DND-41 (cell line): ENCODE data around the gene SLC30A5.

Source experiments
- ATAC-seq: fragments of 200-7000 bp; cut with Tn5 transposase; 3 replicates; pipeline ENCODE4 v1.9.1; 2021; ENCODE audit warnings: low read depth; ENCODE audit not compliant: insufficient read depth
- DNase-seq: peaks from one replicate; pipeline ENCODE4 v3.0.0-alpha.2; 2020
- H2AFZ ChIP-seq: 2 replicates; pipeline ENCODE4 v1.6.0; 2012; ENCODE audit warnings: low read depth, low read length
- H3K27ac ChIP-seq: 2 replicates; pipeline ENCODE4 v1.5.1; 2012; ENCODE audit warnings: low read length, inconsistent platforms
- H3K27me3 ChIP-seq: fragments of 200-600 bp; sonication (generic); 2 replicates; pipeline ENCODE4 v1.6.0; 2012; ENCODE audit warnings: low read length, mild to moderate bottlenecking, inconsistent platforms; ENCODE audit not compliant: insufficient read depth, poor library complexity
- H3K36me3 ChIP-seq: 2 replicates; pipeline ENCODE4 v1.5.1; 2012; ENCODE audit warnings: low read length, inconsistent platforms; ENCODE audit not compliant: insufficient read depth
- H3K4me1 ChIP-seq: 2 replicates; pipeline ENCODE4 v1.5.1; 2012; ENCODE audit warnings: mild to moderate bottlenecking, low read length; ENCODE audit not compliant: insufficient read depth
- H3K4me2 ChIP-seq: 2 replicates; pipeline ENCODE4 v1.6.0; 2012; ENCODE audit warnings: mild to moderate bottlenecking, moderate library complexity, low read length, inconsistent platforms; ENCODE audit not compliant: insufficient read depth
- H3K4me3 ChIP-seq, 2 experiments: fragments of 200-600 bp in 1 of 2; shearing (Covaris generic) in 1 of 2; 2 replicates each; pipeline ENCODE4 v1.5.1; 2012 to 2016; ENCODE audit warnings: inconsistent platforms in 2 of 2, low read length in 2 of 2, mild to moderate bottlenecking in 2 of 2, low read depth in 1 of 2, moderate library complexity in 1 of 2
- H3K79me2 ChIP-seq: 2 replicates; pipeline ENCODE4 v1.6.0; 2012; ENCODE audit warnings: low read length, inconsistent platforms; ENCODE audit not compliant: insufficient read depth
- H3K9ac ChIP-seq: 2 replicates; pipeline ENCODE4 v1.6.0; 2012; ENCODE audit warnings: low read depth, mild to moderate bottlenecking, inconsistent platforms, low read length, moderate library complexity
- H3K9me3 ChIP-seq: 2 replicates; pipeline ENCODE4 v1.5.1; 2012; ENCODE audit warnings: low read length, moderate library complexity, mild to moderate bottlenecking, inconsistent platforms; ENCODE audit not compliant: insufficient read depth, severe bottlenecking
- H4K20me1 ChIP-seq: 2 replicates; pipeline ENCODE4 v1.6.0; 2012; ENCODE audit warnings: low read length; ENCODE audit not compliant: insufficient read depth
- CTCF ChIP-seq: IDR thresholded peaks from 2 replicates; pipeline ENCODE4 v1.5.1; 2012; ENCODE audit warnings: borderline replicate concordance, low read length, moderate library complexity, mild to moderate bottlenecking; ENCODE audit not compliant: poor library complexity, severe bottlenecking; ENCODE audit errors: extremely low read depth
- EZH2 ChIP-seq: IDR thresholded peaks from 3 replicates; pipeline ENCODE4 v1.6.1; 2012; ENCODE audit warnings: borderline replicate concordance, low read depth, mild to moderate bottlenecking, moderate library complexity, low read length, inconsistent platforms; ENCODE audit not compliant: severe bottlenecking

Gene SLC30A5

DNA sequence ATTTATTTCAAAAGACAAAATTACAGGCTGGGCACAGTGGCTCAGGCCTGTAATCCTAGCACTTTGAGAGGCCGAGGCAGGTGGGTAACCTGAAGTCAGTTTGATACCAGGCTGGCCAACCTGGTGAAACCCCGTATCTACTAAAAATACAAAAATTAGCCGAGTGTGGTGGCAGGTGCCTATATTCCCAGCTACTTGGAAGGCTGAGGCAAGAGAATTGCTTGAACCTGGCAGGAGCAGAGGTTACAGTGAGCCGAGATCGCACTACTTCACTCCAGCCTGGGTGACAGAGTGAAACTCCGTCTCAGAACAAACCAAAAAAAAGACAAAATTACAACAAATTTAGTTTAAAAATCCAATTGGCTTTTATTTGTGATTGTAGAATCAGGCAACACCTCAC, 14.3 kb upstream of the SLC30A5 start:
- Histone ChIP-seq H3K9me3 (no peaks in the 10 kb centered on the region), H3K9ac (no peak overlapping the region), H3K4me1 (no peaks in the 10 kb centered on the region), H2AFZ (no peak overlapping the region), H3K27me3 (no peaks in the 10 kb centered on the region), H3K4me2 (no peak overlapping the region), H3K36me3 (no peaks in the 10 kb centered on the region), H3K4me3 (no peak overlapping the region), H3K79me2 (no peaks in the 10 kb centered on the region), H3K27ac (no peak overlapping the region), H4K20me1 (no peaks in the 10 kb centered on the region)
- TF ChIP-seq CTCF (no peak), EZH2 (no peak)
- DNase-seq (no peak), ATAC-seq (no peak)

DNA sequence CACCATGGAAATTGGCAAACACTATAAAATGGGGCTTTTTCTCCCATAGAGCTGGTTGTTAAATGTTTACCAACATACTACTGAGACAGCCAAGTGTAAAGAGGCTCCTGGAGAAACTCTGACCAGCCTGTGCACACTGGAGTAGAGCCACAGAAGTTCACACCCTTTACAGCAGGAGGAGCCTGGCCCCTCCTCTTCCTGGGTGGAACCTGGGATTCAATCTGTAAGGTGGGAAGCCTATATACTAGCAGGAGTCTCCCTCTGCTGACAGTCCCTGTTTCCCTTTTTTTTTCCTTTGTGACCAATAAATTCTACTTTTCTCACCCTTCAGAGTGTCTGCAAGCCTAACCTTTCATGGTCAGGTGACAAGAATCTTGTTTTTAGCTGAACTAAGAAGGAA, 10.4 kb upstream of the SLC30A5 start:
- H3K4me2 ChIP-seq = no peak overlapping the region
- 0 out of 3 replicates have a peak, but pooled peaks have one; percentile 35 for ATAC-seq
- H3K79me2 ChIP-seq = no peaks in the 10 kb centered on the region
- H3K27me3 ChIP-seq = no peaks in the 10 kb centered on the region
- H3K36me3 ChIP-seq = no peaks in the 10 kb centered on the region
- H3K4me3 ChIP-seq = no peak overlapping the region
- H2AFZ ChIP-seq = peak overlapping the region; percentile 7; the same call in 1 of the 2 replicates
- TF ChIP-seq EZH2 = no peak
- no peak for TF ChIP-seq CTCF
- H4K20me1 ChIP-seq = no peaks in the 10 kb centered on the region
- DNase-seq = no peak
- no peak overlapping the region for H3K9ac ChIP-seq
- no peaks in the 10 kb centered on the region for H3K4me1 ChIP-seq
- H3K27ac ChIP-seq = no peak overlapping the region
- H3K9me3 ChIP-seq = no peaks in the 10 kb centered on the region

DNA sequence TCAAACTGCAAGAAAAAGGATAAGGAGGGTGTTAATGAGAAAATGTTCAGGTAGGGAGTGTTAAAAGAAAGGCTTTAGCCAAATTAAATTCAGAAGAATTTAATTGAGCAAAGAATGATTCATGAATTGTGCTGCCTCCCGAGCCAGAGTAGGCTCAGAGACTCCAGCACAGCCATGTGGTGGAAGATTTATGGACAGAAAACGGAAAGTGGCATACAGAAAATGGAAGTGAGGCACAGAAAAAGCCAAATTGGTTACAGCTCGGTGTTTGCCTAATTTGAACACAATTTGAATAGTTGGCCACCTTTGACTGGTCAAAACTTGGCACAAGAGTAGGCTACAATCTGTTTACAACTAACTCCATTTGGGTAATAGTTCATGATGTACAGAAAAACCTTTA, 9.6 kb upstream of the SLC30A5 start:
- H3K4me3 ChIP-seq = no peak overlapping the region
- H2AFZ ChIP-seq = 0 out of 2 replicates have a peak overlapping the region, but pooled peaks have one; percentile 7
- H3K79me2 ChIP-seq = no peaks in the 10 kb centered on the region
- DNase-seq (no peak), ATAC-seq (no peak)
- no peaks in the 10 kb centered on the region for H3K4me1 ChIP-seq
- H3K4me2 ChIP-seq = no peak overlapping the region
- H3K27me3 ChIP-seq = no peaks in the 10 kb centered on the region
- H3K9ac ChIP-seq = no peak overlapping the region
- no peaks in the 10 kb centered on the region for H3K9me3 ChIP-seq
- H3K27ac ChIP-seq = no peak overlapping the region
- no peak for TF ChIP-seq CTCF
- TF ChIP-seq EZH2 = no peak
- H3K36me3 ChIP-seq = no peaks in the 10 kb centered on the region
- no peaks in the 10 kb centered on the region for H4K20me1 ChIP-seq

DNA sequence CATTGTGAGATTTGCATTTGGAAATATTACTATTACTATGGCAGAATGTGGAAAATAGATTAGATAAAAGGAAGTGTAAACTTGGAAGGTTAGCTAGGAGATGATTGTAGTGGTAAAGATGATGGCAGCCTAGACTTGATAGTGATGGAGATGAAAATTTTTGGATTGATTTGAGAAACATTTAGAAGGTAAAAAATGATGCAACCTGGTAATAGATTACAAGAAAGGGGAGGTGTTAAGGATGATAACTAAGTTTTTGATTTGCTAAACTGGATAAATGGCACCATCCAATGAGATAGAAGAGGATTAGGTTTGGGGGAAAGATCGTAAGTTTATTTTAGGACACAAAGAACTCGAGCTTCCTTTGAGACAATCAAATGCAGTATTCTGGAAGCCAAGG, 8.9 kb upstream of the SLC30A5 start:
- Histone ChIP-seq H3K27me3 (no peaks in the 10 kb centered on the region), H3K36me3 (no peaks in the 10 kb centered on the region), H3K9me3 (no peaks in the 10 kb centered on the region), H3K4me2 (no peak overlapping the region), H3K9ac (no peak overlapping the region), H2AFZ (0 out of 2 replicates have a peak overlapping the region, but pooled peaks have one; percentile 1), H3K4me3 (no peak overlapping the region), H4K20me1 (no peaks in the 10 kb centered on the region), H3K27ac (no peak overlapping the region), H3K4me1 (no peaks in the 10 kb centered on the region), H3K79me2 (no peaks in the 10 kb centered on the region)
- ATAC-seq = no peak
- no peak for TF ChIP-seq CTCF
- no peak for TF ChIP-seq EZH2
- DNase-seq = no peak
